Caco-2 (cell line): ENCODE results near the gene OSBPL1A. TPM values are rescaled to one million over a fixed set of nuclear protein-coding genes. Genes with fewer than 3 reads are reported as not detected.

Experiments used
- BruUV-seq: library from RNA; stranded (reverse); fragments of 400-500 nt; replicated peaks from 2 replicates; lab custom pipeline; 2021; lab: Mats Ljungman, UMichigan
- CTCF ChIA-PET: fragments of 300-600 bp; sonication (Branson Sonifier 250); formaldehyde crosslinking; loops from one replicate; lab custom pipeline; 2022; ENCODE audit warnings: antibody characterized with exemption; lab: Charles Lee
- POLR2A ChIA-PET: fragments of 300-600 bp; sonication (Branson Sonifier 250); formaldehyde crosslinking; loops from one replicate; lab custom pipeline; 2022; ENCODE audit warnings: antibody characterized with exemption; lab: Charles Lee
- DNase-seq, 2 experiments: peaks; one replicate each; pipeline versions ENCODE4 v3.0.0 to v3.0.0-alpha.2; 2020 to 2022
- H3K27me3 ChIP-seq: replicated peaks from 2 replicates; pipeline ENCODE4 v1.6.0; 2011; ENCODE audit warnings: low read length; ENCODE audit not compliant: control insufficient read depth, insufficient read depth
- H3K36me3 ChIP-seq: 2 replicates; pipeline ENCODE4 v1.5.1; 2011; ENCODE audit warnings: low read length; ENCODE audit not compliant: control insufficient read depth, insufficient read depth
- H3K4me1 ChIP-seq: fragments of 250-450 bp; sonication (Bioruptor Pico); 2 replicates; pipeline ENCODE4 v1.5.1; 2020; ENCODE audit warnings: mild to moderate bottlenecking
- H3K4me3 ChIP-seq: 2 replicates; pipeline ENCODE4 v1.5.1; 2011; ENCODE audit warnings: low read depth, mild to moderate bottlenecking, control low read depth, low read length
- H3K9me3 ChIP-seq: fragments of 250-450 bp; sonication (Bioruptor Pico); 2 replicates; pipeline ENCODE4 v1.5.1; 2020; ENCODE audit warnings: mild to moderate bottlenecking, moderate library complexity
- H3K27ac Mint-ChIP-seq: one replicate; pipeline ENCODE4 v1.8.0; 2022; ENCODE audit warnings: mixed read lengths; ENCODE audit not compliant: unreplicated experiment
- H3K27me3 Mint-ChIP-seq: one replicate; pipeline ENCODE4 v1.8.0; 2022; ENCODE audit warnings: mixed read lengths; ENCODE audit not compliant: insufficient read depth, unreplicated experiment
- H3K36me3 Mint-ChIP-seq: one replicate; pipeline ENCODE4 v1.8.0; 2022; ENCODE audit warnings: mild to moderate bottlenecking, mixed read lengths; ENCODE audit not compliant: insufficient read depth, unreplicated experiment
- H3K4me1 Mint-ChIP-seq: one replicate; pipeline ENCODE4 v1.8.0; 2022; ENCODE audit warnings: low read depth, mixed read lengths; ENCODE audit not compliant: unreplicated experiment
- H3K4me3 Mint-ChIP-seq: one replicate; pipeline ENCODE4 v1.8.0; 2022; ENCODE audit warnings: mild to moderate bottlenecking, moderate library complexity, mixed read lengths; ENCODE audit not compliant: unreplicated experiment
- H3K9me3 Mint-ChIP-seq: one replicate; pipeline ENCODE4 v1.8.0; 2022; ENCODE audit warnings: mixed read lengths; ENCODE audit not compliant: unreplicated experiment
- CTCF ChIP-seq, 2 experiments: fragments of 200-600 bp in 1 of 2; IDR thresholded peaks; 1 replicate in 1 of 2; 2 replicates in 1 of 2; pipeline versions ENCODE4 v1.5.1 to v1.8.0; 2011 to 2022; ENCODE audit warnings: antibody characterized with exemption in 1 of 2, control low read depth in 1 of 2, inconsistent platforms in 1 of 2, low read depth in 1 of 2, low read length in 1 of 2, mild to moderate bottlenecking in 1 of 2, moderate library complexity in 1 of 2; ENCODE audit not compliant: insufficient read depth in 1 of 2, severe bottlenecking in 1 of 2, unreplicated experiment in 1 of 2
- intact Hi-C: fragments of 100-400 bp; cut with micrococcal nuclease; formaldehyde crosslinking; loops from one replicate; pipeline ENCODE4 v1.10.0; 2022; ENCODE audit not compliant: unreplicated experiment
- total RNA-seq: library from RNA; stranded (reverse); gene quantifications from 2 replicates; pipeline ENCODE4 v1.2.3, GENCODE V29; 2022

The OSBPL1A gene
- total RNA-seq, 1 experiment from 2014 or later: 15.7 TPM

- no TSS peak for BruUV-seq
- H3K4me3 Mint-ChIP-seq: no peak overlapping the region
- intact Hi-C loops: no loop called here
- Histone ChIP-seq H3K27me3 (no peaks in the 10 kb centered on the region), H3K4me1 (no peaks in the 10 kb centered on the region), H3K9me3 (no peaks in the 10 kb centered on the region), H3K4me3 (no peak overlapping the region), H3K36me3 (no peaks in the 10 kb centered on the region)
- ChIA-PET POLR2A (no interaction called here), CTCF (no interaction called here)
- H3K27me3 Mint-ChIP-seq: no peaks in the 10 kb centered on the region
- no peak for DNase-seq
- H3K4me1 Mint-ChIP-seq: no peaks in the 10 kb centered on the region
- no peaks in the 10 kb centered on the region for H3K9me3 Mint-ChIP-seq
- no peaks in the 10 kb centered on the region for H3K36me3 Mint-ChIP-seq
- no peak overlapping the region for H3K27ac Mint-ChIP-seq
- TF ChIP-seq CTCF (IDR thresholded peaks at IDR 0.05; ENCODE audit: insufficient read depth in 1 of 2, low read depth in 1 of 2, low read length in 1 of 2, severe bottlenecking in 1 of 2, unreplicated experiment in 1 of 2): no peak
These were observed 120.6 kb downstream of the OSBPL1A start for GRCh38 chr18:24276994-24277393.

- Mint-ChIP-seq H3K4me3 (no peak overlapping the region), H3K36me3 (peaks cover 6% of the 10 kb centered on the region), H3K27me3 (no peaks in the 10 kb centered on the region), H3K27ac (no peak overlapping the region), H3K4me1 (no peaks in the 10 kb centered on the region), H3K9me3 (no peaks in the 10 kb centered on the region)
- Histone ChIP-seq H3K4me3 (no peak overlapping the region), H3K36me3 (no peaks in the 10 kb centered on the region), H3K4me1 (no peaks in the 10 kb centered on the region), H3K9me3 (no peaks in the 10 kb centered on the region), H3K27me3 (no peaks in the 10 kb centered on the region)
- intact Hi-C loops: no loop called here
- no peak for DNase-seq
- BruUV-seq: no TSS peak
- ChIA-PET CTCF (no interaction called here), POLR2A (no interaction called here)
- TF ChIP-seq CTCF (IDR thresholded peaks at IDR 0.05; ENCODE audit: insufficient read depth in 1 of 2, low read depth in 1 of 2, low read length in 1 of 2, severe bottlenecking in 1 of 2, unreplicated experiment in 1 of 2): no peak
These were observed 122.8 kb downstream of the OSBPL1A start for GRCh38 chr18:24274837-24275236.

GRCh38 chr18:24273596-24273995 is 124.0 kb downstream of the OSBPL1A start:
- CTCF ChIA-PET: no interaction called here
- intact Hi-C loops: no loop called here
- no peaks in the 10 kb centered on the region for H3K9me3 Mint-ChIP-seq

More at GRCh38 chr18:24273596-24273995, 124.0 kb downstream of the OSBPL1A start:
- no peak overlapping the region for H3K4me3 ChIP-seq
- no peaks in the 10 kb centered on the region for H3K9me3 ChIP-seq
- H3K27ac Mint-ChIP-seq: no peak overlapping the region
- no peak overlapping the region for H3K4me3 Mint-ChIP-seq
- no peaks in the 10 kb centered on the region for H3K4me1 ChIP-seq
- DNase-seq: no peak
- H3K36me3 Mint-ChIP-seq: peaks cover 6% of the 10 kb centered on the region
- no peaks in the 10 kb centered on the region for H3K27me3 Mint-ChIP-seq
- H3K36me3 ChIP-seq: no peaks in the 10 kb centered on the region
- no peak for TF ChIP-seq CTCF (IDR thresholded peaks at IDR 0.05; ENCODE audit: insufficient read depth in 1 of 2, low read depth in 1 of 2, low read length in 1 of 2, severe bottlenecking in 1 of 2, unreplicated experiment in 1 of 2)
- POLR2A ChIA-PET: no interaction called here
- no peaks in the 10 kb centered on the region for H3K27me3 ChIP-seq
- H3K4me1 Mint-ChIP-seq: peaks cover 7% of the 10 kb centered on the region
- BruUV-seq: no TSS peak
